HG02884 (cell line): ENCODE data around the gene RPA3.

Experiments used
- ATAC-seq: cut with Tn5 transposase; IDR thresholded peaks from one replicate; pipeline ENCODE4 v1.9.1; 2021; ENCODE audit warnings: mild to moderate bottlenecking, moderate library complexity; ENCODE audit not compliant: unreplicated experiment

Gene RPA3

GRCh38 chr7:7718492-7718891 lies at the start of gene RPA3:
TSS of gene RPA3 (minus strand) at chr7:7718607. CDS start at chr7:7640418, 78,189 bp downstream.
- no peak for ATAC-seq

GRCh38 chr7:7766671-7767070 lies 48.3 kb upstream of the RPA3 start:
- ATAC-seq = no peak

GRCh38 chr7:7765422-7765821 lies 47.0 kb upstream of the RPA3 start:
- ATAC-seq = peak; percentile 66

DNA sequence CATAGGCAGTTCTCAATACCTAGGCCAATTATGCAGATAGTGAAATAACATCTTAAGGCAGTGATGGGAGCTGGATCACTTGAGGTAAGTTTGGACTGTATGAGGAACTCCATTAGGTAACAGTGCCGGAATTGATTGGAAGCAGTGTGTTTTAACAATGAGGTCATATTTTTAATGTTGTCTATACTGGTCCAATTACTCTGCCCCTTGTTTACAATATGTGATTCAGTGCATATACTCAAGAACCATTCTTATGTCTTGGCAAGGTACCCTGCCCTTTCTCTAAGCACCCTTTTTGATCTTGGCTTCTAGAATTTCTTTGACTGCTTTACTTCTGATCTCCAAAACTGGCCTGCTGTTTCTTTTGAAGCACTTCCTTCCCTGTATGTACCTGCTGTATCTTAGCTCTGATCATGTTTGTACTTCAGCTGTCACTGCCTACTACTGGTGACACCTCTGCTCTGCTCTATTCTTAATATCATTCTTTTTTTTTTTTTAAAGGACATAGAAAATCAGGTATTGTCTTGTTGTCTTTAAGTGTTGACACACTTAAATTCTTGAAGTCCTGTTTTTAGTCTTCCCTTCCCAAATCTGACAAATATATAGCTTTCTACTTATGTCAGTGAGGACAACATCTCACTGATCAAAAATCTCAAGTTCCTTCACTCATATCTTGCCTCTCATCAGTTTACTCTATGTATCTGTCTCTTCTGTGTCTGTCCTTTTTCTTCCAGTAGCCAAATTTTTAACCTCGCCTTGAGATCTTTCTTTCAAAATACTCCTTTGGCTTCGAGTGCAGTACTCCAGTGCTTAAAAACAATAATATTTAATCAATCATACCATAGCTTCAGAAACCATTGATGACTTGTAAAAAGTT lies 46.4 kb upstream of the RPA3 start:
- ATAC-seq = no peak

DNA sequence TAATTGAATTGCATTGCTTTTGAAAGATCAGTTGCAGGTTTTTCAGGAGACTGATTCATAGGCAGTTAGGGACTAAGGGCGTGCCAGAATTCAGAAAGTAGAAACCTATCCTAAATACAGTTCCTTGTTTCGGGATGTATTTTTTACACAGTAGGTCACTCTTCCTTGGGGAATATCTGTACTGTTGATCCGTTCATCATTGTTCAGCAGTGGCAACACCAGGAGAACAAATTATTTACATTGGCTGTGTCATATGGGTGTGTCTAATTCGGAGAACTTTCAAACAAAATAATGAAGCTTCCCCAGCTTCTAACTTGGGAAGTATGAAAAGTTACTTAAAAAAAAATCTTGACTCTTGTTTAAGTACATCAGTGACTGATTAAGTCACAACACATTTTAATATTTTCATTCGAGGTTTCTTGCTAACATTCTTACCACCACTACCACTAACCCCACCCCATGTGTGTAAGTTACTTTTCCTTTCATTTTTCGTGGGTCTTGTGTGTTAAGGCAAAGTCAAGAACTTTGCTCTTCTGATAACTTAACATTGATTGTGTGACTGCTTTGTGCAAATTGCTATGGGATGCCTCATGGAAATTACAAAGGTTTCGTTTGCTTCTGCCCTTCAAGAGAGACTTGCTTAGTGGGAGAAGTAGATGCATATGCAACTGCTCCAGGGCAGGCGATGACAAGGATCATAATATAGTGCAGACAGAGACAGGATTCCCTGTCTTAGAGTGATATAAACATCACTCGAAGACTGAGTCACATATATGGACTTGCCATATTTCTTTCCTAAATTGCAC lies 43.8 kb upstream of the RPA3 start:
- ATAC-seq = peak; percentile 48

DNA sequence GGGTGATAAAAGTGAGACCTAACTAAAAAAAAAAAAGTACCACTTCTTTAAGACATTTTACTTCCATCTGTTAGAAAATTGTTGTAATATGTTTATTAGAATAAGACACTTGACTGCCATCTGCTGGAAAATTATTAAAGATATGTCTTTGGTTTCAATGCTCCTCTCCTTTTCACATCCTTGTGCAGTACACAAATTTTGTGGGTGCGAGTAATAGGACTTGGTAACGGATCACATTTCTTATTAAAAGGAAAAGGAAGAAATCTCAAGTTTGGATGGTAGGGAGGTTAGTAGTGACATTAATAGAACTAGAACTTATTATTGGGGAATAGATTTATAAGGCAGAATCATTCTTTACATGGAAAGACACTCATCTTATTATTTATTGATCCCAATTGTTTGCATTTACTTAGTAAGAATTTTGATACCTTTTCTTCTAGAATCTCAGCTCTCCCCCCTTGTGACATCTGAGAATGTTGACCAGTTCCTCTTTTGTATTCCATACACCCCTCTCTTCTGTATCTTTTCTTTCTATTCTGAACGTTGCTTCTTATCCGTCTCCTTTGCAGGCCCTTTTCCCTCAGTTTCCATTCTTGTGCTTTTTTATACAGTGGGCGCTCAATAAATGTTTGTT lies 43.0 kb upstream of the RPA3 start:
- ATAC-seq = no peak

GRCh38 chr7:7757576-7757975 lies 39.2 kb upstream of the RPA3 start:
- ATAC-seq = no peak

DNA sequence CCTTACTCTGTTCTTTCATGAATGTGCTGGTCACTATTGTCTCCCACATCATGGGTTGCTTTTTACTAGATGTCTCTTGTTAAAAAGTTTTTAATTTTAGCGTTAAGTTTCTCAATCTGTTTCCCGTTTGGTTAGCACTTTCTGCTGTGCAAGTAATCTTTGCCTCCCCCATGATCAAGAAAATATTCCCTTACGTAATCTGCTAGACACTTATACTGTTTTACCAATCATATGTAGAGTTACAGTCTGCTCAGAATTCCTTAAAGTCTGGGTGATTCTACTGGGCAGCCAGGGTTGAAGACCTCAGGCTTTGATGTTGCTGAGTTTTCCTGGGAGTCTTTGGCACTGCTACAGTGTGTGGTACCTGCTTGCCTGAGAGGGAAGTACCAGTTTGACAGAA lies 38.2 kb upstream of the RPA3 start:
- no peak for ATAC-seq

- ATAC-seq = no peak
Observed at GRCh38 chr7:7751243-7752092, 33.1 kb upstream of the RPA3 start.

GRCh38 chr7:7750571-7751242 lies 32.3 kb upstream of the RPA3 start:
- no peak for ATAC-seq

- no peak for ATAC-seq
Observed at GRCh38 chr7:7746458-7746857, 28.1 kb upstream of the RPA3 start.

GRCh38 chr7:7745966-7746365 lies 27.6 kb upstream of the RPA3 start:
- ATAC-seq = no peak

DNA sequence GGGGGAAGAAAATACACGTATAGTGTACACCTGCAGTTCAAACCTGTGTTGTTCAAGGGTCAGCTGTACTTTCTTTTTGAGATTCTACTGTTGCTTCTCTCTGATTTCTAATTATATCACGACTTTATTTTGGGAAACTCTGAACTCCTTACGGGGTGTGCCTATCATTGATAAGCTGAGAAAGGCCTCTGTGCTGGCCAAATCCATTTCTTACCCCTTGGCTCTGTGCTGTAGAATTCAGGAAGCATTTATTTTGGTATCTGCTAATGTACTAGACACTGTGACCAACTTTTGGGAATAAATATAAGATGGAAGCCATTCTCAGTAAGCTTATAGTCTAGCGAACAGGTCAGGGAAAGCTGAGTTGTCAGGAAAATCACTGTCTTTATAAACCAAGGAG lies 26.9 kb upstream of the RPA3 start:
- ATAC-seq = no peak

GRCh38 chr7:7742223-7742622 lies 23.8 kb upstream of the RPA3 start:
- no peak for ATAC-seq

DNA sequence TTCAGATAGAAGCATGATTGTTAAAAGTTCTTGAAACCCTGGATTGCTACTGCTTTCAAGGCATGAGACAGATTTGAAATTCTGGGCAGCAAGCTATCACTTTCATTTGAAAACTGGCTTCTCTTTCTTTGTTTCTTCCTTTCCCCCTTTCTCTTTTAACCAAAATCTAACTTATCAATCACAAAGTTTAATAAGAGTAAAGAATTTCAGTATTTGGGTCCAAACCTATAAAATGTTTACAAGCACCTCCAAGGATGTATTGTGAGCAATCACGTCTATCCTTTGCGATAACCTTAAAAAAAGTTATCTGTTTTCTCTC lies 21.6 kb upstream of the RPA3 start:
- no peak for ATAC-seq

DNA sequence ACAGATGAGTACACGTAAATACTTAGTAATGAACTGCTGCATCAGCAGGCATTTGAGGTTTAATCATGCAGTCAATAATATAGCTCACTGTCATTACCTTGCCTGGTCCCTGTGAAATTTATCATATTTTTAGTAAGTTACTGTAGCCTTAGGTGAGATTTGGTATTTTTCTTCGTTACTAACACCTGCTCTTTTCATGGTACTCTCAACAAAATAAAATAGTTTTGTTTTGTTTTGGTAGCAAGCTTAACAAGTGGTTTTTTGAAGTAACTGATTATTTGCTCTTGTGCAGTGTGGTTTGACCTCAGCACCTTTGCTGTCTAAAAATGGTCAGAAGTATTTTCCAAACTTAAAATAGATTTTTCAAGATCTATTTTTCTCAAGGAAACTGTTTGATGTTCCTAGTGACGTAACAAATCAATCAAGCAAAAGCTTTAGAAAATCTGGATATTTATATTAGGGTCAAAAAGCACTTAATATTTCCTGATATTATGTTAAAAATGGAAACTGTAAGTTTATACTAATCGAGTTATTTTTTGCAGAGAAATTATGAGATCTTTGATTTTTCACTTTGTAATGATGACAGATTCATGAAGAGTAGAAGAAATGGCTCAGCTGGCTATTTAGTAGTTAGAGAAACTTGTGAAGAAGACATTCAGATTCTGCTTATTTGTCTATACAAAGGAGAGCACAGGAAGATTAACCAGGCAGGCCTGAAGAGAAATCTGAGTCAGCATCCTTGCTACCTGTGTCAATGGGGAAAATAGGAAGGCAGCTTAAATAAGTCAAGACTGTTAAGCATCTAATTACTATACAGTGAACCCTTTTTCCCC lies 21.0 kb upstream of the RPA3 start:
- ATAC-seq = peak; percentile 51

GRCh38 chr7:7738622-7739021 lies 20.2 kb upstream of the RPA3 start:
- no peak for ATAC-seq

DNA sequence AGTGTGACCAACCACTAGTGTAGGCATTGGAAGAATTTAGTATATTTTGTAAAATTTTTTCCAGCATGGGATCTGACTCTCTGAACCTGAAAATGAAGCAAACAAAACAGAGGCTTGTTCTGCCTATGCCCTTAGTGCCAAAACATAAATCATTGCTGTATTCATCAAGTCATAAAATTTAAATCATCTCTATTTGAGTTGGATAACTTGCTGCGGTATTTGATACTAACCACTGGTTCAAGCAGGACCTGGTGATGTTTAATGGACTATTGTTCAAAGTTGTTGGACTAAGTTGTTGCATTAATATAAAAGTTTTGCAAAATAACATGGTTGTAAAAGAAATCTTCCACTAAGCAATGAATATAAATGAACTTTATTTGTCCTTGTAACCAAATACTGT lies 19.8 kb upstream of the RPA3 start:
- ATAC-seq = no peak

GRCh38 chr7:7737674-7738073 lies 19.3 kb upstream of the RPA3 start:
- ATAC-seq = no peak
